WTC11 (cell line): ENCODE data around the gene KRTAP3-2.

Experiments used
- ATF1 ChIP-seq: sonication (generic); formaldehyde crosslinking; IDR thresholded peaks from 2 replicates; pipeline ENCODE4 v1.8.1; 2023; ENCODE audit warnings: mild to moderate bottlenecking, moderate library complexity, missing genetic modification reagents
- ATF2 ChIP-seq: sonication (generic); formaldehyde crosslinking; IDR thresholded peaks from 2 replicates; pipeline ENCODE4 v1.8.1; 2022; ENCODE audit warnings: low read depth, missing genetic modification reagents, borderline replicate concordance
- EMX1 ChIP-seq: fragments of 250-450 bp; sonication (Bioruptor Pico); IDR thresholded peaks from 2 replicates; pipeline ENCODE4 v1.8.0; 2021; ENCODE audit warnings: mild to moderate bottlenecking
- KAT7 ChIP-seq: sonication (generic); formaldehyde crosslinking; IDR thresholded peaks from 2 replicates; pipeline ENCODE4 v1.8.1; 2023; ENCODE audit warnings: missing genetic modification reagents, mild to moderate bottlenecking, borderline replicate concordance
- NFE2L1 ChIP-seq: sonication (generic); formaldehyde crosslinking; IDR thresholded peaks from 2 replicates; pipeline ENCODE4 v1.8.1; 2023; ENCODE audit warnings: missing genetic modification reagents
- USF1 ChIP-seq: sonication (generic); formaldehyde crosslinking; IDR thresholded peaks from 2 replicates; pipeline ENCODE4 v1.8.0; 2022; ENCODE audit warnings: mild to moderate bottlenecking, missing genetic modification reagents
- TF ChIP-seq, protein P1 (sequence below): fragments of 200-600 bp; IDR thresholded peaks from 2 replicates; pipeline ENCODE4 v1.8.0; 2022; ENCODE audit warnings: antibody characterized with exemption
- TF ChIP-seq, protein P2 (sequence below): sonication (generic); formaldehyde crosslinking; IDR thresholded peaks from 2 replicates; pipeline ENCODE4 v1.8.1; 2023; ENCODE audit warnings: mild to moderate bottlenecking, missing genetic modification reagents, moderate library complexity

DNA sequence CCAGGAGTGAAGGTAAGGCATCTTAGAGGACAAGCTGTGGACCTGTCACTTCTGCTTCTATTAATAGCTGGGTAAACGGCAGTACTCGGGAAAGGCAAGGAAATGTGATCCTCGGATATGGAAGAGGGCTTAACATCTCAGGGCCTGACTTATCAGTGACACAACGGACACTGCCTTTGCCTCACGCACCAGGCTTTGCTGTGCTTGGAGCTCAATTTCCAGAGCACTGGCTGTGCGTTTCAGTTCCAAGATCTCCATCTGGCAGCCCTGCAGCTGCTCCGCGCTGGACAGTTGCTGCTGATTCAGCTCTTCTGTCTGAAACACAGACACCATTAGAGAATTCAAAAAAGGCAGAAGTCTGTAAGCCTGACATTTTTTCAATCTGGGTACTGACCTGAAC, 19.1 kb downstream of the KRTAP3-2 start:
- TF ChIP-seq, protein P1, sequence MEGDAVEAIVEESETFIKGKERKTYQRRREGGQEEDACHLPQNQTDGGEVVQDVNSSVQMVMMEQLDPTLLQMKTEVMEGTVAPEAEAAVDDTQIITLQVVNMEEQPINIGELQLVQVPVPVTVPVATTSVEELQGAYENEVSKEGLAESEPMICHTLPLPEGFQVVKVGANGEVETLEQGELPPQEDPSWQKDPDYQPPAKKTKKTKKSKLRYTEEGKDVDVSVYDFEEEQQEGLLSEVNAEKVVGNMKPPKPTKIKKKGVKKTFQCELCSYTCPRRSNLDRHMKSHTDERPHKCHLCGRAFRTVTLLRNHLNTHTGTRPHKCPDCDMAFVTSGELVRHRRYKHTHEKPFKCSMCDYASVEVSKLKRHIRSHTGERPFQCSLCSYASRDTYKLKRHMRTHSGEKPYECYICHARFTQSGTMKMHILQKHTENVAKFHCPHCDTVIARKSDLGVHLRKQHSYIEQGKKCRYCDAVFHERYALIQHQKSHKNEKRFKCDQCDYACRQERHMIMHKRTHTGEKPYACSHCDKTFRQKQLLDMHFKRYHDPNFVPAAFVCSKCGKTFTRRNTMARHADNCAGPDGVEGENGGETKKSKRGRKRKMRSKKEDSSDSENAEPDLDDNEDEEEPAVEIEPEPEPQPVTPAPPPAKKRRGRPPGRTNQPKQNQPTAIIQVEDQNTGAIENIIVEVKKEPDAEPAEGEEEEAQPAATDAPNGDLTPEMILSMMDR = no peak
- no peak for TF ChIP-seq NFE2L1 (CRISPR knock-in tag)
- TF ChIP-seq EMX1 = no peak
- TF ChIP-seq KAT7 (CRISPR knock-in tag) = no peak
- TF ChIP-seq ATF2 (CRISPR knock-in tag) = no peak
- no peak for TF ChIP-seq ATF1 (CRISPR knock-in tag)
- TF ChIP-seq, protein P2, sequence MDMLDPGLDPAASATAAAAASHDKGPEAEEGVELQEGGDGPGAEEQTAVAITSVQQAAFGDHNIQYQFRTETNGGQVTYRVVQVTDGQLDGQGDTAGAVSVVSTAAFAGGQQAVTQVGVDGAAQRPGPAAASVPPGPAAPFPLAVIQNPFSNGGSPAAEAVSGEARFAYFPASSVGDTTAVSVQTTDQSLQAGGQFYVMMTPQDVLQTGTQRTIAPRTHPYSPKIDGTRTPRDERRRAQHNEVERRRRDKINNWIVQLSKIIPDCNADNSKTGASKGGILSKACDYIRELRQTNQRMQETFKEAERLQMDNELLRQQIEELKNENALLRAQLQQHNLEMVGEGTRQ (CRISPR knock-in tag) = no peak
- TF ChIP-seq USF1 (CRISPR knock-in tag) = no peak
